ENCODE measurements around the gene GALNT10.
"Not testable (repeated sequence)": the region's sequence is repeated elsewhere in the genome, so short reads cannot be mapped to it uniquely, and the experiment has no call there.

The GALNT10 gene

GRCh38 chr5:154331924-154332323, 141.4 kb downstream of the GALNT10 start:
- DNase-seq, result no peak

- DNase-seq, result no peak
These were observed 141.9 kb downstream of the GALNT10 start for GRCh38 chr5:154332451-154332850.

GRCh38 chr5:154333016-154333415, 142.5 kb downstream of the GALNT10 start:
- DNase-seq, result no peak

GRCh38 chr5:154334406-154335064, 144.0 kb downstream of the GALNT10 start:
- DNase-seq, result no peak

- no peak for DNase-seq
These were observed 144.5 kb downstream of the GALNT10 start for GRCh38 chr5:154335065-154335448.

- no peak for DNase-seq
These were observed 151.1 kb downstream of the GALNT10 start for GRCh38 chr5:154341620-154342019.

- DNase-seq, result no peak
These were observed 151.7 kb downstream of the GALNT10 start for GRCh38 chr5:154342211-154342610.

- DNase-seq, result no peak
These were observed 152.4 kb downstream of the GALNT10 start for GRCh38 chr5:154342963-154343362.

GRCh38 chr5:154344461-154344860, 153.9 kb downstream of the GALNT10 start:
- DNase-seq, result no peak

- no peak for DNase-seq
These were observed 154.9 kb downstream of the GALNT10 start for GRCh38 chr5:154345255-154345952.

GRCh38 chr5:154346427-154346826, 155.9 kb downstream of the GALNT10 start:
- no peak for DNase-seq

GRCh38 chr5:154349626-154350264, 159.2 kb downstream of the GALNT10 start:
- no peak for DNase-seq

GRCh38 chr5:154351141-154351540, 160.6 kb downstream of the GALNT10 start:
- DNase-seq, result no peak

- no peak for DNase-seq
These were observed 161.0 kb downstream of the GALNT10 start for GRCh38 chr5:154351566-154351965.

- no peak for DNase-seq
These were observed 162.5 kb downstream of the GALNT10 start for GRCh38 chr5:154352960-154353548.

GRCh38 chr5:154355129-154355611, 164.6 kb downstream of the GALNT10 start:
- no peak for DNase-seq

- no peak for DNase-seq
These were observed 165.6 kb downstream of the GALNT10 start for GRCh38 chr5:154356020-154356655.

- DNase-seq, result no peak
These were observed 166.4 kb downstream of the GALNT10 start for GRCh38 chr5:154356958-154357357.

- DNase-seq, result no peak
These were observed 168.1 kb downstream of the GALNT10 start for GRCh38 chr5:154358516-154359220.

GRCh38 chr5:154359221-154359573, 168.7 kb downstream of the GALNT10 start:
- DNase-seq, result no peak

GRCh38 chr5:154360241-154360640, 169.7 kb downstream of the GALNT10 start:
- DNase-seq, result not testable (repeated sequence)

GRCh38 chr5:154363411-154363810, 172.9 kb downstream of the GALNT10 start:
- no peak for DNase-seq

- DNase-seq, result no peak
These were observed 174.2 kb downstream of the GALNT10 start for GRCh38 chr5:154364771-154365170.

Measured in NCI-H1048 (cell line).